ENCODE data around the gene INPP5K.
A peak's percentile ranks its signal among the peaks of the same experiment; 100 is the strongest.

Gene INPP5K

DNA sequence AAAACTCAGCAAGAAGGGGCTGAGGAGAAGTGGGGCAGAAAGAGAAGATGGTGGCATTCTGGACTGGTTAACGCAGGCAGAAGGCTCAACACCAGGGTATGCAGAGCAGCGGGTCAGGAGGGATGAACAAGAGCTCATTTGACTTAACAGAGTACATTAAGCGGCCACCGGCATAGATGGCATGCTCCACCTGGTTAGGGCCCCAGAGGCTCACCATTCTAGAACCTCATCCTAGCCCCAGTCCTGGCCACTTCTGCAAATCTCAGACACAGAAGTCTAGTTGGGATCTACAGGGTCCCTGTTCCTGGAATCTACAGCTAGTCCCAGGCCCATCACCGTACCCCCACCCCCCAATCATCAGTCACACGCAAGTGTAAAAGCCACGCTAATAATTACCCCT lies 22.2 kb downstream of the INPP5K start:
- POLR2A ChIA-PET: no interaction called here
- CTCF ChIA-PET: interaction anchor here (1.1 to 3.1 kb wide), 4 partner anchors 11 to 235 kb away, joined by 3 to 15 read pairs (median 10); partner anchors contain the start of gene INPP5K
- DNase-seq (ENCODE audit: extremely low spot score): no peak
- TF ChIP-seq, protein P1, sequence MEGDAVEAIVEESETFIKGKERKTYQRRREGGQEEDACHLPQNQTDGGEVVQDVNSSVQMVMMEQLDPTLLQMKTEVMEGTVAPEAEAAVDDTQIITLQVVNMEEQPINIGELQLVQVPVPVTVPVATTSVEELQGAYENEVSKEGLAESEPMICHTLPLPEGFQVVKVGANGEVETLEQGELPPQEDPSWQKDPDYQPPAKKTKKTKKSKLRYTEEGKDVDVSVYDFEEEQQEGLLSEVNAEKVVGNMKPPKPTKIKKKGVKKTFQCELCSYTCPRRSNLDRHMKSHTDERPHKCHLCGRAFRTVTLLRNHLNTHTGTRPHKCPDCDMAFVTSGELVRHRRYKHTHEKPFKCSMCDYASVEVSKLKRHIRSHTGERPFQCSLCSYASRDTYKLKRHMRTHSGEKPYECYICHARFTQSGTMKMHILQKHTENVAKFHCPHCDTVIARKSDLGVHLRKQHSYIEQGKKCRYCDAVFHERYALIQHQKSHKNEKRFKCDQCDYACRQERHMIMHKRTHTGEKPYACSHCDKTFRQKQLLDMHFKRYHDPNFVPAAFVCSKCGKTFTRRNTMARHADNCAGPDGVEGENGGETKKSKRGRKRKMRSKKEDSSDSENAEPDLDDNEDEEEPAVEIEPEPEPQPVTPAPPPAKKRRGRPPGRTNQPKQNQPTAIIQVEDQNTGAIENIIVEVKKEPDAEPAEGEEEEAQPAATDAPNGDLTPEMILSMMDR (IDR thresholded peaks at IDR 0.05; ENCODE audit: control extremely low read depth, extremely low read depth, low read depth, missing control alignments): no peak

DNA sequence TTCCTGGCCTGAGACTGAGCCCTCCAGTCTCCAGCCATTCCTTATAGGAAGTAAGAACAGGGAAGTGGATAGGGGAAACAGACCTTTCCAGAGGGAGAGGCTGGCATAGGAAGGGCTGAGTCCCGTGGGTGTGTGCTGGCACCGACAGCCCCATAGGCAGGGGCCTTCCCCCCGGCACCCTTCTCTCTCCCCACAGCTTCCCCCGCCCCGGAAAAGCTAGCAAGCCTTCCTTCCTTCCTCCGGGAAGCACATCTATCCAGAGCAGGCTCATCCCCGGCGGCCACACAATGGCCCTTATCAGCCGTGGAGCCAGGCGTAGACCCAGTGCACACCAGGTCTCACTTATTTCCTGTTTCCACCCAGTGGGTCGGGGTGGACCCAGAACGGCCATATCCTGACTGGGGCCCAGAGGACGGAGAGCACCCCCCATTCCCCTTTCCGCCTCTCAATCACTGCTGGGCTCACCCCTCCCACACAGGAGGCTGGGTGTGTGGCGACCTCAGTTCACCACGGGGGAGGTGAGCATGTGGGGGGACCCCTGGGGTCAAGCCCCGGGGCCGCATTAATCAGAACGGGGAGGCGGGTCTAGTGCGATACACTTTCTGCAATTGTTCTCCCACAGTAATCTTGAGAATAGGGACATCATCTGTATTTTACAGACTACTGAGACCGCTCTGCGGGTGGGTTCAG lies 23.0 kb downstream of the INPP5K start:
- ChIA-PET POLR2A (no interaction called here), CTCF (interaction anchor here (1.2 to 3.1 kb wide), 4 partner anchors 12 to 136 kb away, joined by 3 to 13 read pairs (median 8); partner anchors contain the start of gene INPP5K)
- no peak for DNase-seq (ENCODE audit: extremely low spot score)
- TF ChIP-seq, protein P1 (IDR thresholded peaks at IDR 0.05; ENCODE audit: control extremely low read depth, extremely low read depth, low read depth, missing control alignments): no peak

DNA sequence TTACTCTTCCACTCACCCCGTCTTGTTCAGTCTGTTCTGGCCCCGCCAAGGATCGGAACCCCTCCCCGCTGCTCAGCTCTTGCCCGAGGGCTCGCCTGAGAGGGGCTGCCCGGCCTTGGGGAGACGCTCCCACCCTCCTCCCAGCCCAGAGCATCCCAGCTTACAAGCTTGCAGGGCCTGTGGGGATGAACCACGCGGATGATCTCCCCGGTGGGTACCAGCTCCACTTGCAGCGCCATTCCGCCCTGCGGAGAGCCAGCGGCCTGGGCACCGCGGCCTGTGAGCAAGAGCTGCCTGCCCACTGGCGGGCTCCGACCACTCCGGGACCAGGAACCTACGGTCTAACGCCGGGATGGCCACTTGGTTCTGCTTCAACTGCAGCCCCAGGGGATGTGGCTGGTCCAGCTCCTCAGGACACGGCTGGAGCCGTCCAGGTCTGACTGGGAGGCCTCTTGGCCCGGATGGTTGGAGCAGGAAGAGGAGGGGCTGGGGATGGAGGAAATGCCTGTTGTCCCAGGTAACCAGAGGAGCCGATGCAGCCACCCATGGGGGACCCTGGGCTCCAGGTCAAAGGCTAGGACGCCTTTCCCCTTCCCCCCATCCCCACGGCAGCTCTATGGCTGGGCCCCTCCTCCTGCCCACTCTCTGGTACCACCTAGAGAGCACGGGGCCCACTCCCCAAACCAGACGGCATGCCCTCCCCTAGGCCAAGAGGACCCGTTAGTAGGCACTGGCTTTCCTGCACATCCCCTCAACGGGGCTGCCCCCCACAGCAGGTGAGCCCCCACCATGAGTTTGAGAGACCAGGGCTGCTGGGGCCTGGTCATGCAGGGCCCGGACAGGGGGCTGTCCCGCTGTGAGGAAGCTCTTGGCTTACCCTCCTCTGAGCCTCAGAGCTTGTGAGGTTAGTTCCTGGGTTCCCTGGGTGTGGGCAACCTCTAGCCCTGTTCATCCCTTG lies 23.9 kb downstream of the INPP5K start, which contains the start of gene MYO1C:
Gene MYO1C (minus strand): TSS at position 438 of the 958 bp plus-strand sequence. CDS start 199 bp downstream, at position 239.
- POLR2A ChIA-PET: no interaction called here
- TF ChIP-seq, protein P1 (IDR thresholded peaks at IDR 0.05; ENCODE audit: control extremely low read depth, extremely low read depth, low read depth, missing control alignments): no peak
- CTCF ChIA-PET: interaction anchor here (0.9 to 3.1 kb wide), 5 partner anchors 13 to 137 kb away, joined by 3 to 13 read pairs (median 3); partner anchors contain the start of gene INPP5K
- no peak for DNase-seq (ENCODE audit: extremely low spot score)

DNA sequence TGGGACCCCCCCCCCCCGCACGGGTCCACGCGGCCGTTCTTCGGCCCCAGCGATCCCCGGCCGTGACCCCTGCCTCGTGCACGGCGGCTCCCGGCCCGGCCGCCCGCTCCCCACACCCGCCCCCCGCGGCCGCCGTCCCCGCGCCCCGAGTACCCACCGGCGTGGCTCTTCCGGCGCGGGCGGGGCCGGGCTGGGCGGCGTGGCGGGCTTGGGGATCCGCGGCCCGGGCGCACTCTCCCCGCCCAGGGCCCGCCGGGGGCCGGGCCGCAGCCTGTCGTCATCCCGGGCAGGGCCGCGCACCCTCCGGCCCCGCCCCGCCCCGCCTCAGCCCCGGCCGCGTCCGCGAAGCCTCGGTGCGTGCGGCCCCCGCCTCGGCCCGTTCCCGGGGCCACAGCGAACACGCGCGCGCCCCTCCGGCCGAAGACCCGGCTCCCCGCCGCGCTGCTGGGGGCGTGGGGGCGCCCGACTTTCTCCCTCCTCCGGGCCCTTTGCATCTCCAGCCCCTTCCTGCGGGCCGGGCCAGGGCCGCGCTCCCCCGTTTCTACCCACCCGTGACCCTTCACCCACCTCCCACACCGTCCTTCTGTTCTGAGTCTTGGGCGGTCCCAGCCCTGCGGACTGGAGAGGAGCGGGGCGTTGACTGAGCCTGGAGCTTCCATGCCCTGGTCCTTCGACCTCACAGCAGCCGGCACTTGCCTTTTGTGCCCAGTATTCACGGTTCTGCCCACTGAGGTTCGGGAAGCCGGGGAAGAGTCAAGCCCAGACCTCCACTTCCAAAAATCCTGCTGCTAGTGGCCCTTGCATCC lies 24.8 kb downstream of the INPP5K start:
- DNase-seq (ENCODE audit: extremely low spot score): peak; percentile 92
- POLR2A ChIA-PET: no interaction called here
- CTCF ChIA-PET: interaction anchor here (0.9 to 3.1 kb wide), 4 partner anchors 14 to 126 kb away, joined by 3 to 13 read pairs (median 8); partner anchors contain the start of gene INPP5K
- TF ChIP-seq, protein P1 (IDR thresholded peaks at IDR 0.05; ENCODE audit: control extremely low read depth, extremely low read depth, low read depth, missing control alignments): no peak

DNA sequence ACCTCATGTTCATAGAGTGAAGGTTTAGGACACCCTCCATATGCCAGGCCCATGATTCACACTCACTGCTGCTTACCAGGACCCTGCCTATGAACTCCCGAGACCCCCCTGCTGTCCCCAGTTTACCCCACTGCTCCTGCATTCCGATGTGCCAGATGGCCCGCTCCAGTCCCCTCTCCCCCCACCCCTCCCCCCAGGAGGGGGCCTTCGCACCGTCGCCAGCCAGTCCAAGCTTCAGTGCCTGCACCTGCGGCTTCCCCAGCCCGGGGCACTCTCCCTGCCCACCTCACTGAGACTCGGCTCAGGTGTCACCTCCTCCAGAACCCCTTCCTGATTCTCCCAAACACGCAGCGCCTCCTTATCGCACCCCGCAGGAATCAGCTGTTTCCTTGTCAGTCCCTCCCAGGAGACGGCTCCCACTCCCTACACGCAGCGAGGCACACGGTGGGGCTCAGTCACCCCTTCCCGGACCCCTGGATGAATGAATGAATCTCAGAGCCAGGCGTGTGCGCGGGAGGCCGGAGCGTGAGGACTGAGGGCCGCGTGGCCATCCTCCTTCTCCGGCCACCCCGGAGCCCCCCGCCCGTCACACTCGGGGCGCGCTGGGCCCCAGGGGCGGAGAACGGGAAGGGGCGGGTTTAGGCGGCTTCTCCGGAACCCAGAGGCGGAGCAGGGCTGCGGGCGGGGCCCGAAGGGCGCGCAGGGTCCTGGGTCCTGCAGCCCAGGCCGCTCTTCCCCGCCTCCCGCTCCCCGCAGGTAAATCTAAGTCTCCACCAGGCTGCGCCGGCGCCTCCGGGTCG lies 25.6 kb downstream of the INPP5K start:
- TF ChIP-seq, protein P1 (IDR thresholded peaks at IDR 0.05; ENCODE audit: control extremely low read depth, extremely low read depth, low read depth, missing control alignments): no peak
- ChIA-PET POLR2A (interaction anchor here (1.7 kb wide), 1 partner anchor 26 kb away, joined by 5 read pairs; the partner anchor contains the start of gene INPP5K), CTCF (no interaction called here)
- DNase-seq (ENCODE audit: extremely low spot score): peak; percentile 87

Data from GM10248 (cell line).